ENCODE measurements around the gene TELO2.
A peak's percentile ranks its signal among the peaks of the same experiment; 100 is the strongest.

The TELO2 gene

GRCh38 chr16:1530349-1530882 lies 37.3 kb downstream of the TELO2 start:
- no peak overlapping the region for H3K9ac ChIP-seq (ENCODE audit: low read depth, low read length, poor library complexity)
- H2AFZ ChIP-seq (ENCODE audit: low read length), result no peak overlapping the region
- no CpG with 5 or more reads among the region's 27 CpGs for WGBS, 2 donors (ENCODE audit: extremely low coverage in 2 of 2, insufficient read length in 2 of 2, insufficient replicate concordance in 1 of 2)

GRCh38 chr16:1530883-1531637 lies 37.9 kb downstream of the TELO2 start:
- Histone ChIP-seq H2BK15ac (ENCODE audit: low read length) (no peak overlapping the region), H3K79me1 (ENCODE audit: low read depth, low read length) (peaks cover 5% of the 10 kb centered on the region), H2BK120ac (ENCODE audit: low read depth, low read length) (no peak overlapping the region), H4K91ac (ENCODE audit: low read depth, low read length, poor library complexity) (no peak overlapping the region), H3K4me3 (ENCODE audit: low read length in 2 of 2) (no peak overlapping the region), H3K4me1 (ENCODE audit: control insufficient read depth in 2 of 2, insufficient read depth in 1 of 2, low read depth in 1 of 2, low read length in 2 of 2) (peaks cover 0 to 4% of the 10 kb centered on the region in 2 donors), H3K4me2 (ENCODE audit: insufficient read depth, low read length, poor library complexity, severe bottlenecking) (no peak overlapping the region), H2BK12ac (ENCODE audit: low read length) (no peak overlapping the region), H3K14ac (ENCODE audit: low read length) (no peak overlapping the region), H3K9ac (ENCODE audit: low read depth, low read length, poor library complexity) (peak overlapping the region; percentile 3), H3K4ac (ENCODE audit: low read length) (no peak overlapping the region), H3K27ac (replicated peaks; ENCODE audit: low read length) (no peak overlapping the region), H3K36me3 (replicated peaks in 1 of 2; ENCODE audit: control insufficient read depth in 2 of 2, insufficient read depth in 2 of 2, low read length in 2 of 2) (peaks cover 3 to 4% of the 10 kb centered on the region in 2 donors), H2BK5ac (ENCODE audit: low read length) (peak overlapping the region; percentile 39), H4K8ac (ENCODE audit: low read depth, low read length) (peak overlapping the region; percentile 65), H2AK5ac (ENCODE audit: low read depth, low read length) (no peak overlapping the region), H2AFZ (ENCODE audit: low read length) (no peak overlapping the region), H3K9me3 (replicated peaks in 1 of 2; ENCODE audit: control insufficient read depth in 2 of 2, insufficient read depth in 1 of 2, low read depth in 1 of 2, low read length in 2 of 2) (no peaks in the 10 kb centered on the region), H3K27me3 (ENCODE audit: control insufficient read depth in 3 of 3, insufficient read depth in 3 of 3, low read depth in 1 of 3, low read length in 3 of 3) (no peaks in the 10 kb centered on the region), H3K23ac (ENCODE audit: low read depth, low read length, poor library complexity) (peak overlapping the region; percentile 10), H3K18ac (ENCODE audit: low read length) (no peak overlapping the region)
- no peak for DNase-seq (ENCODE audit: low spot score)
- WGBS, 2 donors (ENCODE audit: extremely low coverage in 2 of 2, insufficient read length in 2 of 2, insufficient replicate concordance in 1 of 2), result no CpG with 5 or more reads among the region's 35 CpGs

More at GRCh38 chr16:1530349-1530882, 37.3 kb downstream of the TELO2 start:
- H2BK15ac ChIP-seq (ENCODE audit: low read length), result no peak overlapping the region
- no peak overlapping the region for H3K4ac ChIP-seq (ENCODE audit: low read length)
- H2BK120ac ChIP-seq (ENCODE audit: low read depth, low read length), result no peak overlapping the region
- H3K36me3 ChIP-seq (replicated peaks in 1 of 2; ENCODE audit: control insufficient read depth in 2 of 2, insufficient read depth in 2 of 2, low read length in 2 of 2), result peaks cover 3 to 4% of the 10 kb centered on the region in 2 donors
- no peak overlapping the region for H3K14ac ChIP-seq (ENCODE audit: low read length)
- H3K27me3 ChIP-seq (ENCODE audit: control insufficient read depth in 3 of 3, insufficient read depth in 3 of 3, low read depth in 1 of 3, low read length in 3 of 3), result no peaks in the 10 kb centered on the region
- DNase-seq (ENCODE audit: low spot score), result no peak
- H3K79me1 ChIP-seq (ENCODE audit: low read depth, low read length), result peaks cover 7% of the 10 kb centered on the region
- H2AK5ac ChIP-seq (ENCODE audit: low read depth, low read length), result no peak overlapping the region
- H3K4me1 ChIP-seq (ENCODE audit: control insufficient read depth in 2 of 2, insufficient read depth in 1 of 2, low read depth in 1 of 2, low read length in 2 of 2), result peaks cover 0 to 4% of the 10 kb centered on the region in 2 donors
- no peak overlapping the region for H3K4me2 ChIP-seq (ENCODE audit: insufficient read depth, low read length, poor library complexity, severe bottlenecking)
- no peak overlapping the region for H3K27ac ChIP-seq (replicated peaks; ENCODE audit: low read length)
- H3K9me3 ChIP-seq (replicated peaks in 1 of 2; ENCODE audit: control insufficient read depth in 2 of 2, insufficient read depth in 1 of 2, low read depth in 1 of 2, low read length in 2 of 2), result no peaks in the 10 kb centered on the region
- H3K18ac ChIP-seq (ENCODE audit: low read length), result no peak overlapping the region
- H2BK12ac ChIP-seq (ENCODE audit: low read length), result no peak overlapping the region
- peak overlapping the region; percentile 65 for H4K8ac ChIP-seq (ENCODE audit: low read depth, low read length)
- H4K91ac ChIP-seq (ENCODE audit: low read depth, low read length, poor library complexity), result no peak overlapping the region
- no peak overlapping the region for H2BK5ac ChIP-seq (ENCODE audit: low read length)
- H3K23ac ChIP-seq (ENCODE audit: low read depth, low read length, poor library complexity), result no peak overlapping the region
- no peak overlapping the region for H3K4me3 ChIP-seq (ENCODE audit: low read length in 2 of 2)

- H3K14ac ChIP-seq (ENCODE audit: low read length), result no peak overlapping the region
- peaks cover 0 to 4% of the 10 kb centered on the region in 2 donors for H3K4me1 ChIP-seq (ENCODE audit: control insufficient read depth in 2 of 2, insufficient read depth in 1 of 2, low read depth in 1 of 2, low read length in 2 of 2)
- no peak overlapping the region for H2BK120ac ChIP-seq (ENCODE audit: low read depth, low read length)
- H4K91ac ChIP-seq (ENCODE audit: low read depth, low read length, poor library complexity), result no peak overlapping the region
- no peak overlapping the region for H2BK12ac ChIP-seq (ENCODE audit: low read length)
- H2BK5ac ChIP-seq (ENCODE audit: low read length), result peak overlapping the region; percentile 53
- no peak overlapping the region for H2AFZ ChIP-seq (ENCODE audit: low read length)
- H3K9me3 ChIP-seq (replicated peaks in 1 of 2; ENCODE audit: control insufficient read depth in 2 of 2, insufficient read depth in 1 of 2, low read depth in 1 of 2, low read length in 2 of 2), result no peaks in the 10 kb centered on the region
- no peaks in the 10 kb centered on the region for H3K27me3 ChIP-seq (ENCODE audit: control insufficient read depth in 3 of 3, insufficient read depth in 3 of 3, low read depth in 1 of 3, low read length in 3 of 3)
- peaks cover 3 to 4% of the 10 kb centered on the region in 2 donors for H3K36me3 ChIP-seq (replicated peaks in 1 of 2; ENCODE audit: control insufficient read depth in 2 of 2, insufficient read depth in 2 of 2, low read length in 2 of 2)
- peak overlapping the region; percentile 3 for H3K9ac ChIP-seq (ENCODE audit: low read depth, low read length, poor library complexity)
- H2AK5ac ChIP-seq (ENCODE audit: low read depth, low read length), result no peak overlapping the region
- H3K4me3 ChIP-seq (ENCODE audit: low read length in 2 of 2), result no peak overlapping the region
- WGBS, 2 donors (ENCODE audit: extremely low coverage in 2 of 2, insufficient read length in 2 of 2, insufficient replicate concordance in 1 of 2), result no CpG with 5 or more reads among the region's 14 CpGs
- peaks cover 5% of the 10 kb centered on the region for H3K79me1 ChIP-seq (ENCODE audit: low read depth, low read length)
- DNase-seq (ENCODE audit: low spot score), result no peak
- H4K8ac ChIP-seq (ENCODE audit: low read depth, low read length), result no peak overlapping the region
- no peak overlapping the region for H3K4me2 ChIP-seq (ENCODE audit: insufficient read depth, low read length, poor library complexity, severe bottlenecking)
- no peak overlapping the region for H3K18ac ChIP-seq (ENCODE audit: low read length)
- no peak overlapping the region for H3K23ac ChIP-seq (ENCODE audit: low read depth, low read length, poor library complexity)
- no peak overlapping the region for H2BK15ac ChIP-seq (ENCODE audit: low read length)
- H3K4ac ChIP-seq (ENCODE audit: low read length), result no peak overlapping the region
- no peak overlapping the region for H3K27ac ChIP-seq (replicated peaks; ENCODE audit: low read length)
Observed at GRCh38 chr16:1531638-1531910, 38.4 kb downstream of the TELO2 start.

GRCh38 chr16:1532081-1532760 lies 39.1 kb downstream of the TELO2 start:
- no peaks in the 10 kb centered on the region for H3K9me3 ChIP-seq (replicated peaks in 1 of 2; ENCODE audit: control insufficient read depth in 2 of 2, insufficient read depth in 1 of 2, low read depth in 1 of 2, low read length in 2 of 2)
- H2BK15ac ChIP-seq (ENCODE audit: low read length), result no peak overlapping the region
- H3K9ac ChIP-seq (ENCODE audit: low read depth, low read length, poor library complexity), result peak overlapping the region; percentile 44
- peak overlapping the region; percentile 41 for H2BK12ac ChIP-seq (ENCODE audit: low read length)
- H4K8ac ChIP-seq (ENCODE audit: low read depth, low read length), result no peak overlapping the region
- H3K4me2 ChIP-seq (ENCODE audit: insufficient read depth, low read length, poor library complexity, severe bottlenecking), result no peak overlapping the region
- no peak overlapping the region for H3K4ac ChIP-seq (ENCODE audit: low read length)
- H2BK120ac ChIP-seq (ENCODE audit: low read depth, low read length), result no peak overlapping the region
- WGBS, 2 donors (ENCODE audit: extremely low coverage in 2 of 2, insufficient read length in 2 of 2, insufficient replicate concordance in 1 of 2), result no CpG with 5 or more reads among the region's 28 CpGs
- H3K36me3 ChIP-seq (replicated peaks in 1 of 2; ENCODE audit: control insufficient read depth in 2 of 2, insufficient read depth in 2 of 2, low read length in 2 of 2), result peaks cover 4 to 6% of the 10 kb centered on the region in 2 donors
- peaks cover 0 to 4% of the 10 kb centered on the region in 2 donors for H3K4me1 ChIP-seq (ENCODE audit: control insufficient read depth in 2 of 2, insufficient read depth in 1 of 2, low read depth in 1 of 2, low read length in 2 of 2)
- H3K23ac ChIP-seq (ENCODE audit: low read depth, low read length, poor library complexity), result no peak overlapping the region
- H2BK5ac ChIP-seq (ENCODE audit: low read length), result peak overlapping the region; percentile 53
- H3K27me3 ChIP-seq (ENCODE audit: control insufficient read depth in 3 of 3, insufficient read depth in 3 of 3, low read depth in 1 of 3, low read length in 3 of 3), result no peaks in the 10 kb centered on the region
- no peak for DNase-seq (ENCODE audit: low spot score)
- no peak overlapping the region for H4K91ac ChIP-seq (ENCODE audit: low read depth, low read length, poor library complexity)
- no peak overlapping the region for H2AK5ac ChIP-seq (ENCODE audit: low read depth, low read length)
- H3K18ac ChIP-seq (ENCODE audit: low read length), result peak overlapping the region; percentile 48
- H3K27ac ChIP-seq (replicated peaks; ENCODE audit: low read length), result no peak overlapping the region
- no peak overlapping the region for H2AFZ ChIP-seq (ENCODE audit: low read length)
- H3K14ac ChIP-seq (ENCODE audit: low read length), result peak overlapping the region; percentile 56
- H3K4me3 ChIP-seq (ENCODE audit: low read length in 2 of 2), result peak overlapping the region in 1 of 2 donors; percentile 11
- H3K79me1 ChIP-seq (ENCODE audit: low read depth, low read length), result peaks cover 9% of the 10 kb centered on the region
